Neural progenitor cell (in vitro differentiated cells): Measurements from ENCODE around the gene SUN1.

Experiments used
- CTCF ChIP-seq: fragments of 200-600 bp; sonication (generic); IDR thresholded peaks from 2 replicates; pipeline ENCODE4 v1.5.1; 2017; ENCODE audit warnings: antibody characterized with exemption, mild to moderate bottlenecking
- EZH2 ChIP-seq: fragments of 200-600 bp; sonication (generic); IDR thresholded peaks from 2 replicates; pipeline ENCODE4 v1.6.1; 2017; ENCODE audit warnings: antibody characterized with exemption, mild to moderate bottlenecking, moderate library complexity
- EZH2phosphoT487 ChIP-seq: fragments of 200-600 bp; sonication (generic); IDR thresholded peaks from 2 replicates; pipeline ENCODE4 v1.6.1; 2017; ENCODE audit warnings: antibody characterized with exemption

DNA sequence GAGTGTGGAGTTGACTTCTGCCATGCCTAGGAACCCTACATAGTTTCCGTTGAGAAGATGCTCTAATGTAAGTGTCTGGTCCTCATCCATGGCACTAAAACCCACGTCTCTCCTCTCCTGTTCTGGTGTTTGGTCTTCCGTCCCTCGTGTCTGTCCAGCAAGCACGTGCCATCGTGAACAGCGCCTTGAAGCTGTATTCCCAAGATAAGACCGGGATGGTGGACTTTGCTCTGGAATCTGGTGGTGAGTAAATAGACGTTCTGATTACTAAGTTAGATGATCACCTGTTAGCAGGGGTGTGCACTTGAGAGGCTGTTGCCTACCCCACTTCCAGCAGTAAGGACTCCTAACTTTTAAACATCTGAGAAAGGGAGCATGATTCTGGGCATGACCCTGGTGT lies 28.9 kb downstream of the SUN1 start:
- TF ChIP-seq CTCF (no peak), EZH2 (no peak), EZH2phosphoT487 (no peak)
